NCI-H146 treated with DMSO at 0.1 percent for 48 hours (cell line): Measurements from ENCODE around the gene SENP7.
"Not testable (repeated sequence)": the region's sequence is repeated elsewhere in the genome, so short reads cannot be mapped to it uniquely, and the experiment has no call there.

Experiments used
- DNase-seq: peaks from one replicate; lab custom pipeline; 2025; ENCODE audit not compliant: unreplicated experiment; lab: John Stamatoyannopoulos, UW

SENP7 gene

DNA sequence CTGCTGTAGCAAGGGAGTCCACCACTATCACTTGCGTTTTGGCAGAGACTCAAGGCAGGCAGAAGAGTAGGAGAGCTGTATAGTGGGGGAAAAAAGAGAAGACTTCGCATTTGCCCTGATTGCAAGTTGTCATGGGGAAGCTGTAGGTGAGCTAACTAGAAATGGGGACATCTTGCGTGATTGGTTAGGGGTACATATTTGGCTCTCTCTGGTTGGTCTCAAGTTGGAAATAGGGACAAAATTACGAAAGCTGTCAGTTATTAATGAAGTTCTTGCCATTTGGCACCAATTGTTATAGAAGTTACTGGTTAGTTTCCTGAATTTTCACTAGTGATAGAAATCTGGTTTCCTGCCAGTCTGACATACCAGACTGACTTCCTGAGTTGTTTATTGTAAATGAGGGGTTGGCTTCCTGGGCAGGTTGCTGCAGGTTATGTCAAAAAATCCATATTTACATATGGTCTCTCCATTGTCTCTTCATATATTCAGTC, 8.2 kb upstream of the SENP7 start:
- DNase-seq: no peak

DNA sequence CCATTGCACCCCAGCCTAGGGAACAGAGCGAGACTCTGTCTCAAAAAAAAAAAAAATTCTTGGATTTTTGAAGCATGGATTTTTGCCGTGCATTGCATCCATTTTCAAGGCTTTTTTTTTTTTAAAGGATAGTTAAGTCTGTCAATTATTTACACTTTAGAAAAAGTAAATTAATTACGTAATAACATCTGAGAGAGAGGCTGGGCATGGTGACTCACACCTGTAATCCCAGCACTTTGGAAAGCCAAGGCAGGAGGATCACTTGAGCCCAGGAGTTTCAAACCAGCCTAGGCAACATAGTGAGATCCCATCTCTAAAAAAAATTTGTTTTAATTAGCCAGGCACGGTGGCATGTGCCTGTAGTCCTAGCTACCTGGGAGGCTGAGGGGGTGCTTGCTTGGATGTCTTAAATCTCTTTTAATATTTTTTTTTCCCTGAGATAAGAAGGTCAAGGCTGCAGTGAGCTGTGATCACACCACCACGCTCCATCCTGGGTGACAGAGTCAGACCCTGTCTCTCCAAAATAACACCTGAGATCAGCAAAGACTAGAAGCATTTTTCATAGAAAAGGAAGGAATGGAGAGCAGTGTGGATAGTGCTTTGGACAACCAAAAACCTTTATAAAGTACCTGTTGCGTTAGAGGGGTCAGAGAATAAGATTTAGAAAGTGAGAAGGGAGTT, 6.8 kb upstream of the SENP7 start:
- no peak for DNase-seq

DNA sequence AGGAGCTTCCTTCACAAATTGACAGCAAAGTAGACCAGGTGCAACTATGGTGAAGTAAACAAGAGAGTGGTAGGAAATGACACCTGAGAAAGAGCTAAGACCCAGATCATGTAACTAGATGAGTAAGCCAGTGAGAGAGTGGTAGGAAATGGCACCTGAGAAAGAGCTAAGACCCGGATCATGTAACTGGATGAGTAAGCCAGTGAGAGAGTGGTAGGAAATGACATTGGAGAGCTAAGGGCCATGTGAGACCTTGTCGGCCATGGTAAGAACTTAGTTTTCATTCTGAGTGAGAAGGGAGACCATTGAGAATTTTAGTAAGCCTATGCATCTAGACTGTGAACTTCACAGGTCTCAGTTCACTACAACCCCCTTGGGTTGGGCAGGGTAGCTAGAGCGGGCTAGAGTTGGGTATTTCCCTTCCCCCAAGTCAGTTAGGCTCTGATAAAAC, 5.4 kb upstream of the SENP7 start:
- no peak for DNase-seq

DNA sequence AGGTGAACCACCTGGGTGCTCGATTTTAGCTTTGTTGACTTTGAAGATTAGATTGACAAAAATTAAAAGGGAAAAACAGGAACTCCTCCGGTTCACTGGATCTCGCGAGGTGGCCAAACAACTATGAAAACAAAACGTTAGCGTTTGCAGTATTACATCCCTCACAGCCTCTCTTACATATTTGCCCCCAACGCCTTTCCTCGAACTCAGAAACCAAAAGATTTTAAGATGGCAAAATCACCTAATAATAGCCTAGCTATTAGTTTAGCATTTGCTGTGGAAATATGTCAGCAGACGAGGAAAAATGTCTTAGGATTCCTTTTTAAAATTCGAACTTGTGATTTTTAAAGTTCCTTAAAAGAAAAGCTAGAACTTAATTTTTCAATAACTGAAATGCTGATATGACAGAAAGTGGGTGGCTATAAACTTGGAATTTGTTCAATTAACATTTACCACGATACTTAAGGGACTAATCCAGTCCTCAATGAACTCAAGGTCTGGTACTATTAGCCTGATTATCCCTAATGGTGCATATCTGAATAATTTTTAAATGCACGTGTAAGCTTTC, 491 bp upstream of the SENP7 start:
- DNase-seq: no peak

DNA sequence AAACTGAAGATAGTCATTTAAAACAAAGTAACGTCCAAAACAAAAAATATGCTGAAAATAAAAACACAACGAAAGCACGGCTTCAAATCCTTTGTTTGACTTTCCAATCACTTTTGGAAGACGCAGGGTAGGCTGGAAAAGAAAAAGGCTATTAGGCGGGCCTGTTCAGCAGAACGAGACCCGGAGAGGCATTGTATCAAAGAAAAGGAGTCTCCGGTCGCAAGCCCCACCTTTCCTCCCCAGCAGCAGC, 691 bp downstream of the SENP7 start:
- no peak for DNase-seq

DNA sequence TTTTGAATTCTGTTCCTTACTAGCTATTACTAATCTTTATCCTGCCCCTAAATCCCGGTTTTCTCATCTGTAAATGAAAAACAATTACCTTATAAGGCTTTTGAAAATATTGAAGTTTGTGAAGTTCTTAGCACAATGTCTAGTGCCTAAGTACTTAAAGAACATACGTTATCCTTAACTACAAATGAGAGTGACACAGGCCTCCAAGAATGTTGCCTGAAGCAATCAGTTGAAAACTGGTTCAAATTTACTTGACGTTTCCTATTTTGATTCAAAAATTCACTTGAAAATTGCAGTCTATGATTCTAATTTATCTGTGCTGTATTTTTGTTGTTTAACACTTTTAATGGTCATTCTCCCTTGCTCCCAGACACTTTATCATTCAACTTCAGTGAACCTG, 3.2 kb downstream of the SENP7 start:
- no peak for DNase-seq

DNA sequence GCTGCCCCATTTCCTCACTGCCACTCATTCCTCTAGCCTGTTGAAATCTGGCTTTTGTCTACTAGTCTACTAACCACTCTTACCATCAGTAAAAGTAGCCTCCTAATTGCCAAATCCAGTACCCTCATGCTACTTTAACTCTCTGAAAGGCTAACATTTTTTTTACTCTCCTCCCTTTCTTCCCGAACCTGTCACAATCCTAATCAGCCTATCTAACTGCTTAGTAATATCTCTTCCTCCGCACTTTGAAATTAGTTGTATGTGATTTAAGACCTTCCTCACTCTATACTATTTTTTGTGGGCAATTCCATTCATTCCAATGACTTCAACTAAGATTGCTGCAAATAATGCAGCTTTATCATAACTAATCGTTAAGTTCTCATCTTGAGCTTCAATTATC, 3.7 kb downstream of the SENP7 start:
- no peak for DNase-seq

DNA sequence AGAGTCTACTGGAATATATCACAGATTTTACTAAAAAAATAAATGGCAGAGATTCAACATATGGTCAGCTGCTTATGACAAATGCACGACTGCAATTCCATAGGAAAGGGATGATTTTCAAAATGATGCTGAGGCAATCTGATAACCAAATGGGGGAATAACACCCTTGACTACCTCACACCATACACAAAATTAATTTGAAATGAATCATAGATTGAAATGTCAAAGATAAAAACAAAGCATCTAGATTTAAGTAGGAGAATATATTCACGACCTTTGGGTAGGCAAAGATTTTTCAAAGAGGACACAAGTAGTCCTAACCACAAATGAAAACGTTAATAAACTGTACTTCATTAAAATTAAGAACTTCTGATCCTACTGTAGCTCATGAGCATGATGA, 11.2 kb downstream of the SENP7 start:
- DNase-seq: no peak

DNA sequence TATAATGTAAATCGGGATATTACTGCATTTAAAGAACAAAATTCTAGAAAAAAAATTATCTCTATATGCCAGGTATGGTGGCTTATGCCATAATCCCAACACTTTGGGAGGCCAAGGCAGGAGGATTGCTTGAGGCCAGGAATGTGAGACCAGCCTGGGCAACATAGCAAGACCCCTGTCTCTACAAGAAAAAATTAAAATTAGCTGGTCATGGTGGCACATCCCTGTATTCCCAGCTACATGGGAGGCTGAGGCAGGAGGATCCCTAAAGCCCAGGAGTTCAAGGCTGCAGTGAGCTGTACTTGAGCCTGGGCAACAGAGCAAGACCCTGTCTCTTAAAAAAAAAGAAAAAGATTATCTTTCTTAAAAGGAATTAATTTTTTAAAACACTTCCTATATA, 12.8 kb downstream of the SENP7 start:
- no peak for DNase-seq

DNA sequence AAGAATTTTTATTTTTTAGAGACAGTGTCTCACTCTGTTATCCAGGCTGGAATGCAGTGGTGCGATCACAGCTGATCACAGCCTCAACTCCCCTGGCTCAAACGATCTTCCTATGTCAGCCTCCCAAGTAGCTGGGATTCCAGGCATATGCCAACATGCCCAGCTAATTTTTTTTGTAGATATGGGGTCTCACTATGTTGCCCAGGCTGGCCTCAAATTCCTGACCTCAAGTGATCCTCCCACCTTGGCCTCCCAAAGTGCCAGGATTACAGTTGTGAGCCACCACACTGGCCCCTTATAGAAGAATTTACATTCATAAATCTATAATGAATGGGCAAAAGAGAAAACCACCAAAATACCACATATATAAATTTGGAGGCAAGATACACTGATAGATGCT, 15.2 kb downstream of the SENP7 start:
- no peak for DNase-seq

DNA sequence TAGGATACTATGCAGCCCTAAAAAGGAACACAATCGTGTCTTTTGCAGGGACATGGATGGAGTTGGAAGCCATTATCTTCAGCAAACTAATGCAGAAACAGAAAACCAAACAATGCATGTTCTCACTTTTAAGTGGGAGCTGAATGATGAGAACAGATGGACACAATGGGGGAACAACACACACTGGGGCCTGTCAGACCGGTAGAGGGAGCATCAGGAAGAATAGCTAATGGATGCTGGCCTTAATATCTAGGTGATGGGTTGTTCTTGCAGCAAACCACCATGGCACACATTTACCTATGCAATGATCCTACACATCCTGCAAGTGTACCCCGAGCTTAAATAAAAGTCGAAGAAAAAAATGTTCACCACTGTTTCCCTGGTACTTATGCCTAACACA, 17.5 kb downstream of the SENP7 start:
- DNase-seq: no peak

DNA sequence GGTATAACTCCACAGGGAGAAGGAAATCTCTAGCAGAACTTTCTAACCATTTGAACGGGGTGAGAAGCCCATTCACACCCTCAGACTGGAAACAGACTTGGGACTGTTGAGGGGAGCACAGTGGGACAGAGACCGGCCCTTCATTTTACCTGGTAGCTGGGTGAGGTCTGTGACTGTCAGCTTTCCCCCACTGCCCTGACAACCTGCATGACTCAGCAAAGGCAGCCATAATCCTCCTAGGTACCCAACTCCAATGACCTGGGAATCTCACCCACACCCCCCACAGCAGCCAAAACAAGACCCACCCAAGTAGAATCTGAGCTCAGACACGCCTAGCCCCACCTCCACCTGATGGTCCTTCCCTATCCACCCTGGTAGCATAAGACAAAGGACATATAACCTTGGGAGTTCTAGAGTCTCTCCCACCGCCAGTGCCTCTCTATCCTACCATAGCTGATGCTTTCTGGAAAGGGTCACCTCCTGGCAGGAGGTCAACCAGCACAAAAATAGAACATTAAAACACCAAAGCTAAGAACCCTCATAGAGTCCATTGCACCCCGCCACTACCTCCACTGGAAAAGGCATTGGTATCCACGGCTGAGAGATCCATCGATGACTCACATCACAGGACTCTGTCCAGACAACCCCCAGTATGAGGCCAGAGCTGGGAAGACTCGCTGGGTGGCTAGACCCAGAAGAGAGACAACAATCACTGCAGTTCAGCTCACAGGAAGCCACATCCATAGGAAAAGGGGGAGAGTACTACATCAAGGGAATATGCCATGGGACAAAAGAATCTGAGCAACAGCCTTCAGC, 28.0 kb downstream of the SENP7 start:
- DNase-seq: no peak

DNA sequence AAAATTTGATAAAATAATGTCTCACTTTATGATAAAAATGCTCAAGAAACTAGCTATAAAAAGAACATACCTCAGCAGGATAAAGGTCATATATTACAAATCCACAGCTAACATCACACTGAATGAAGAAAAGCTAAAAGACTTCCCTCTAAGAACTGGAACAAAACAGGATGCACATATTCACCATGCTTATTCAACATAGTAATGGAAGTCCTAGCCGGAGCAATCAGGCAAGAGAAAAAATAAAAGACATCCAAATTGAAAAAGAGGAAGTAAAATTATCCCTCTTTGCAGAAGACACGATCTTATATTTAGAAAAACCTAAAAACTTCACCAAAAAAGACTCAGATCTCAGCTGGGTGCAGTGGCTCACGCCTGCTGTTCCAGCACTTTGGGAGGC, 34.0 kb downstream of the SENP7 start:
- DNase-seq: no peak

DNA sequence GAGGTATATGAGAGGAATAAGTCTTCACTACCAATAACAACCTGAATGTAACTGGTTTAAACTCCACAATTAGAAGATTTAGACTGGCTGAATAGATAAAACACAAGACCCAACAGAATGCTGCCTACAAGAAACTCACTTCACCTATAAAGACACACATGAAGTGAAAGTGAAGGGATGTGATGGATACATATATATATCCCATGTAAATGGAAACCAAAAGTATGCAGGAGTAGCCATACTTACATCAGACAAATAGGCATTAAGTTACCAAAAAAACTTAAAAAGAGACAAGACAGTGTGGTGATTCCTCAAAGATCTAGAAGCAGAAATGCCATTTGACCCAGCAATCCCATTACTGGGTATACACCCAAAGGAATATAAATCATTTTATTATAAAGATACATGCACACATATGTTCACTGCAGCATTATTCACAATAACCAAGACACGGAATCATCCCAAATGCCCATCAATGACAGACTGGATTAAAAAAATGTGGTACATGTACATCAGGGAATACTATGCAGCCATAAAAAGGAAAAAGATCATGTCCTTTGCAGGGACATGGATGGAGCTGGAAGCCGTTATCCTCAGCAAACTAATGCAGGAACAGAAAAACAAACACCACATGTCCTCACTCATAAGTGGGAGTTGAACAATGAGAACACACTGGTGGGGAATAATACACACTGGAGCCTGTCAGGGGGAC, 38.0 kb downstream of the SENP7 start:
- not testable (repeated sequence) for DNase-seq

DNA sequence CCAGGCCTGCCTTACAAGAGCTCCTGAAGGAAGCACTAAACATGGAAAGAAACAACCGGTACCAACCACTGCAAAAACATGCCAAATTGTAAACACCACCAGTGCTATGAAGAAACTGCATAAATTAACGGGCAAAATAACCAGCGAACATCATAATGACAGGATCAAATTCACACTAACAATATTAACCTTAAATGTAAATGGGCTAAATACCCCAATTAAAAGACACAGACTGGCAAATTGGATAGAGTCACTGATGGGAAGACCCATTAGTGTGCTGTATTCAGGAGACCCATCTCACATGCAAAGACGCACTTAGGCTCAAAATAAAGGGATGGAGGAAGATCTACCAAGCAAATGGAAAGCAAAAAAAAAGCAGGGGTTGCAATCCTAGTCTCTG, 44.3 kb downstream of the SENP7 start:
- not testable (repeated sequence) for DNase-seq

DNA sequence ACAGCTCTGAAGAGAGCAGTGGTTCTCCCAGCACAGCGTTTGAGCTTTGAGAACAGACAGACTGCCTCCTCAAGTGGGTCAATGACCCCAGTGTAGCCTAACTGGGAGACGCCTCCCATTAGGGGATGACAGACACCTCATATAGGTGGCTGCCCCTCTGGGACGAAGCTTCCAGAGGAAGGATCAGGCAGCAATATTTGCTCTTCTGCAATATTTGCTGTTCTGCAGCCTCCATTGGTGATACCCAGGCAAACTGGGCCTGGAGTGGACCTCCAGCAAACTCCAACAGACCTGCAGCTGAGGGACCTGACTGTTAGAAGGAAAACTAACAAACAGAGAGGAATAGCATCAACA, 45.7 kb downstream of the SENP7 start:
- not testable (repeated sequence) for DNase-seq

DNA sequence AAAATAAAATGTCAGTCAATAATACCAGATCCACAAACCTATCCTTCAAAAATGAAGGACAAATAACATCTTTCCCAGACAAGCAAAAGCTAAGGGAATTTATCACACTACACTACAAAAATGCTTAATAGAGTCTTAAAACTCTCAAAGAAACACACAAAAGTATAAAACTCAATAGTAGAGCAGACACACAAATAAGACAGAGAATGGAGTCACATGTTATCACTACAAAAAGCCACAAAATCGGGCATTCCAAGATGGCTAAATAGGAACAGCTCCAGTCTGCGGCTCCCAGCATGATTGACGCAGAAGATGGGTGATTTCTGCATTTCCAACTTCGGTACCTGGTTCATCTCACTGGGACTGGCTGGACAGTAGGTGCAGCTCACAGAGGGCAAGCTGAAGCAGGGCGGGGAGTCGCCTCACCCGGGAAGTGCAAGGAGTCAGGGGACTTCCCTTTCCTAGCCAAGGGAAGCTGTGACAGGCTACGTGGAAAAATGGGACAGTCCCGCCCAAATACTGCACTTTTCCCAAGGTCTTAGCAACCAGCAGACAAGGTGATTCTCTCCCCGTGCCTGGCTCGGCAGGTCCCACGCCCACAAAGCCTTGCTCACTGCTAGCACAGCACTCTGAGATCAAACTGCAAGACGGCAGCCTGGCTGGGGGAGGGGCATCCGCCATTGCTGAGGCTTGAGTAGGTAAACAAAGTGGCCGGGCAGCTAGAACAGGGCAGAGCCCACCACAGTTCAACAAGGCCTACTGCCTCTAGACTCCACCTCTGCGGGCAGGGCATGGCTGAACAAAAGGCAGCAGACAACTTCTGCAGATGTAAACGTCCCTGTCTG, 46.3 kb downstream of the SENP7 start:
- DNase-seq: no peak

DNA sequence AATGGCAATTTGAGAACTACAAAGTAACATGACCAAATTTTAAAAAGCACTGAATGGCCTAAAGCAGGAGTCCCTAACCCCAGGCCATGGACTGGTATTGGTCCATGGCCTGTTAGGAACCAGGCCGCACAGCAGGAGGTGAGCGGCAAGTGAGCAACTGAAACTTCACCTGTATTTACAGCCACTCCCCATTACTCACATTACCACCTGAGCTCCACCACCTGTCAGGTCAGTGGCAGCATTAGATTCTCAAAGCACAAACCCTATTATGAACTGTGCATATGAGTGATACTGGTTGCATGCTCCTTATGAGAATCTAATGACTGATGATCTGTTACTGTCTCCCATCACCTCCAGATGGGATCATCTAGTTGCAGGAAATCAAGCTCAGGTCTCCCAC, 48.8 kb downstream of the SENP7 start:
- DNase-seq: no peak

DNA sequence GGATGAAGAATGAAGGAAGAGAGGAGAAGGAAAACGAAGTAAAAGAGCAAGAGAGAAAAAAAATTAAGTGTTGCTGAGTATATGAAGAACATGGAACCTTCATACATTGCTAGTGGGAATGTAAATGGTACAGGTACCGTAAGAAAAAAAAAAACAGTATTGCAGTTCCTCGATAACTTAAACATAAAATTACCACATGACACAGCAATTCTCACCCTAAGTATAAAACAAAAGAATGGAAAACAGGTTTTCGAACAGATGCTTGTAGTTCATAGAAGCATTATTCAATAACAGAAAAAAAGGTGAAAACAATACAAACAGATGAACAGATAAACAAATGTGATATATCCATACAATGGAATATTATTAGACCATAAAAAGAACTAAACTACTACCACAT, 51.6 kb downstream of the SENP7 start:
- DNase-seq: no peak

DNA sequence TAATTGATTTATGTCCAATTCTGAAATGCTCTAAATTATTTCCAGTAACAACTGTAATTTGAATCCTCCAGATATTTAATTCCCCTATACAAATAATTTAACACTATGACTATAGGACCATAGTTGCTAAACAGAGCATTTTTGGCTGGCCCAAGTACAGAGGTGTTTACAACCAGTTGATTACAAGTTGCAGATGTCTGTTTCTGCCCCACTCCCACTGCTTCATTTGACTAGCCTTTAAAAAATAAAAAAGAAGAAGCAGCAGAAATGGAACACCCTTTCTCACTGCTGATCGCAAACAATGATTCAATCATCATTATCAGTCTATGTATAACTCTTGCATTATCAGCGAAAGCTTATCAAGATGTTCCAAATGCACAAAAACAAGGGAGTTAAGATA, 54.6 kb downstream of the SENP7 start:
- no peak for DNase-seq

DNA sequence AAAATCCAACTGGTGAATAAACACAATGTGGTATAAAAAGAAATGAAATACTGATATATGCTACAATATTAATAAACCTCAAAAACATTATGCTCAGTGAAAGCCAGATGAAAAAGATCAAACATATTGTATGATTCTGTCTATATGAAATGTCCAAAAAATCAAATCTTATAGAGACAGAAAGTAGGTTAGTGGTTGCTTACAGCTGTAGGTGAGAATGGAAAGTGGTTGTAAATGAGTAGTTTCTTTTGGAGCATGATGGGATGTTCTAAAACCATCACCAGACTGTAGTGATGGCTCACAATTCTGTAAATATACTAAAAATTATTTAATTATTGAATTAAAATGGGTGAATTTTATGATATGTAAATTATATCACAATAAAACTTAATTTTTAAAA, 58.4 kb downstream of the SENP7 start:
- no peak for DNase-seq
